NCI-H1694 treated with DMSO at 0.1 percent for 48 hours (cell line): ENCODE measurements around the gene RNU4-1.
"Not testable (repeated sequence)": the region's sequence is repeated elsewhere in the genome, so short reads cannot be mapped to it uniquely, and the experiment has no call there.

ENCODE experiments used
- DNase-seq: peaks from one replicate; lab custom pipeline; 2025; lab: John Stamatoyannopoulos, UW

Gene RNU4-1

GRCh38 chr12:120258323-120258896 is 34.6 kb downstream of the RNU4-1 start:
- DNase-seq = no peak

- peak; percentile 20 for DNase-seq
Measured at GRCh38 chr12:120257041-120257821, 35.8 kb downstream of the RNU4-1 start.

- no peak for DNase-seq
Measured at GRCh38 chr12:120254809-120255208, 38.2 kb downstream of the RNU4-1 start.

GRCh38 chr12:120253313-120253712 is 39.7 kb downstream of the RNU4-1 start:
- not testable (repeated sequence) for DNase-seq

DNA sequence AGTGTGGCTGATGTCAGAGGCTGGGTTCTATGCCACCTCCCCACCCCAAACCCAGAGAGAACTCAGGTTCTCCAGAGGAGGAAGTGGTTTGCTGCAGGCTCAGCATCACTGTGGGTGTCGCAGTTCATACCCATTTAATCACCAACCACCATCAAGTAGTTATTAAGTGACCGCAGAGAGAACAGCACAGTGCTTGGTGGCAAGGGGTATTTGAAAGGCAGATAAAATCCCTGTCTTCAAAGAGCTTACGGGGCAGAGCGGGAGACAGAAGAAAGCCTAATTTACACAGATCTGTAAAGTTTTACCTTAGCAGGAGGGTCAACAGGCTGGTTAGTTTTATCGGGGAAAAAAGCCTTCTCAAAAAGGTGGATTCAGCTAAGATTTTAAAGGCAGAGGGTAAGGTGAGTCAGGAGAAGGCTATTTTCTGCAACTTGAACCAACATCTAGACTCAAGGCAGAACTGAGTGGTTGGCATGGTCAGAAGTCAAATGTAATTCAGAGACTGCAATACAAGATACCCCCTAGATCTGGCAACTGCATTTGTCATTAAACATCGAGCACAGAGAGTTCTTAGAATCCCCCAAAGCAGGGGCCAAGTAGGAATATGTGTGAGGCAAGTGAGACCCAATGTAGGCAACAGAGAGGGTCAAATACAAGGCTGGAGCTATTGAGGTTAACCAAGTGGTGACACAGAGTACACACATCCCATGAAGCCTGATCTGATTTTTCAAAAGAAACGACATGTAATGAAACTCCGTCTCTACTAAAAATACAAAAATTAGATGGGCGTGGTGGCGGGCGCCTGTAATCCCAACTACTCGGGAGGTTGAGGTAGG is 40.7 kb downstream of the RNU4-1 start:
- DNase-seq = no peak

- DNase-seq = not testable (repeated sequence)
Measured at GRCh38 chr12:120251364-120252070, 41.5 kb downstream of the RNU4-1 start.

DNA sequence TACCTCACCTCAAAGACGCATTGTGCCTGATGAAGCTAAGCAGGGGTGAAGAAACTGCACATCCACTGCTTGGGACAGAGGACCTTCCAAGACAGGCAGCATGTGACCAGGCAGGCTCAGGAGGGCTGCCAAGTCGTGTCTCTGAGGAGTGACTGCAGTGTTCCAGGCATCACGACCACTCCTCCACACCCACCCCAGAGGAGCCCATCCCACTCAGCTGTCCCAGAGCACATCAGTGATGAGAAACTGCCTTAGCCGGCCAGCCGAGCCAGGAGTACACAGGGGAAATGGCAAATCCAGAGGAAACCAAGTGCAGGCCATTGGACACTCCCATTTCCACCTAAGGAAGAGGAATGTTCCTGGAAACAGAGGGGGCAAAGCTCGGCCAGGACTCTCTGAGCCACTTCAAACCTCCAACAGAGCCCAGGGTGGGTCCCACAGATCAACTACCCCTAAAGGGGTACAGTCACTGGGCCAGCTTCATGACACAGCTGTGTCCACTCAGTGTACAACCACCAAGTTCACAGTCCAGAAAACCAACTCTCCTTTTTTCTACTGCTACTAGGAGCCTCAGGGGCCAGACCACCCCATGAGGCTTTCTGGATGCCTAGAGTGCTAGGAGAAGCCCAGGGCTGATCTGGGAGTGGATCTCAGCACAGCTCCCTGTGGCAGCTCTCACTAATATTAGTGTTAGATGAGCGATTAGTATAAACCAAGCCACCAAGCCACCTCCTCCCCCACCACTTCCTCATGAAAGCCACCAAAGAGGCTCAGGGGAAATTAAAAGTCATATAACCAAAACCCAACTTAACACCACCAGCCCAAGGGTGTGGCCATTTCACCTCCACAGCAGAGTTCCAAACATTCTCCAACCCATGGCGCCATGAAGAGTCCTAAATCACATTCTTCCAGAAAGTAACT is 42.9 kb downstream of the RNU4-1 start:
- no peak for DNase-seq

- DNase-seq = no peak
Measured at GRCh38 chr12:120249266-120249874, 43.7 kb downstream of the RNU4-1 start.

- no peak for DNase-seq
Measured at GRCh38 chr12:120247621-120248030, 45.4 kb downstream of the RNU4-1 start.

GRCh38 chr12:120247183-120247582 is 45.9 kb downstream of the RNU4-1 start:
- no peak for DNase-seq

- not testable (repeated sequence) for DNase-seq
Measured at GRCh38 chr12:120246705-120247104, 46.3 kb downstream of the RNU4-1 start.
